NCI-H2029 (cell line): ENCODE results near the gene RPL13.

Experiments
- DNase-seq: peaks from one replicate; lab custom pipeline; 2025; lab: John Stamatoyannopoulos, UW

Gene RPL13

DNA sequence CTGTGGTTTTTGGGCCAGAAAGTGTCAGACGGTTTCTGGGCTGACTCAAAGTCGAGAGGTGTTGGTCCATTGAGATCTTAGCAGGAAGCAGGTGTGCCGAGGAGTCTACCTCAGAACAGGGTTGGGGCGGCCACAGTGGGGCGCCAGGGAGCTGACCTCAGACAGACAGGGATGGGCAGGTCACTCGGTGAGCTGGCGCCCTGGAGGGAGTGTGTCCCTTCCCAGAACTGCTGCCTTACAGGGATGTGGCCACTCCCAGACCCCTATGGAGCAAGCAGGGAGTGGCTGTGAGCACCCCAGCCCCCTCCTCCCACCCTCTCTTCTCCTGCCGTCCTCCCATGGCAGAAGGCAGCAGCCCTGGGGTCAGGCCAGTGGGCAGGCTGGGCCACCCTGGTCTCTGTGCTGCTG is 39.0 kb downstream of the RPL13 start:
- no peak for DNase-seq

DNA sequence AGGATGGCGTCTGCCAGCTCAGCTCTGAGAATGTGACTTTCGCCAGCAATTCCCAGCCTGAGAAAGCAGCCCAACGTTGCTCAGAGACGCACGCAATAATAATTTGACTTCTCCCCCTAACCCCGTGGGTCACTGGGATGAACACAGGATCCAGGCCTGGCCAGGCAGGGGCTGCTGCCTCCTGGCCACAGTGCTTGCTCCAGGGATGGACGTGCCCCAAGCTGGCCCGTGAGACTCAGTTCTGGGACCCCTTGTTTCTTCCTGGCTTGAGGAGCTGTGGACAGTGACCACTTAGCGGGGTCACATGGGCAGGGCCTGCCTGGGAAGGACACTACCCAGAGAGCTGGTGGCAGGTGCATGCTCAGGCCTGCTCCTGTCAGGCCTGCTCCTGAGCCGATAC is 39.4 kb downstream of the RPL13 start:
- no peak for DNase-seq

DNA sequence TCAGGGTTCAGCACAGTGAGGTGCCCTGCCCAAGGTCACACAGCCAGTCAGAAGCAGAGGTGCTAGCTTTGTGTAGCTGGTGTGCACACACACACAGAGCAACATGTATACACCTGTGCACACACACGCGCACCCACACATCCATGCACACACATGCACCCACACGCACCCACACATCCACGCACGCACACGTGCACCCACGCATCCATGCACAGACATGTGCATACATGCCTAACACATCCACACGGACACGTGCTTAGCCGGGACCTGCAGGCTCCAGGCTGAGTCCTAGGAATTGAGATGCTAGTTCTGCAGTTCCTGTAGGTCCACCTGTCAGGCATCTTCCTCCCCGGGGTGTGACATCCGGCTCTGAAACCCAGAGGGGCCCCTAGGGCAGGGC is 39.9 kb downstream of the RPL13 start:
- no peak for DNase-seq

DNA sequence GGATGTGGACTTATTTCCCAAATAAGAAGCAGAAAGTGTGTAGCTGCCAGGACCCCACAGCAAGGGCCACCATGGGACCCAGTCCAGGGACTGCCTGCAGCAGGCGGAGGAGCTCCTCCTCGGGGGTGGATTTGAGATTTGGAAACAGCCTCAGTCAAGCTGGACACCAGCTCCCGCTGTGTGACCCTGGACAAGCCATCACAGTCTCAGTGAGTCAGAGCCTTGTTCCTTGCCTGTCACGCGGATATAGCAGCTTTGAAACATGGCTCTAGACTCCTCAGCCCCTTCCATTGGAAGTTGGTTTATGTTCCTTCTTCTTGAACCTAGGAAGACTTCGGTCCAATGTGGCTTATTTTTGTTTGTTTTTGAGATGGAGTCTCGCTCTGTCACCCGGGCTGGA is 40.5 kb downstream of the RPL13 start:
- no peak for DNase-seq

DNA sequence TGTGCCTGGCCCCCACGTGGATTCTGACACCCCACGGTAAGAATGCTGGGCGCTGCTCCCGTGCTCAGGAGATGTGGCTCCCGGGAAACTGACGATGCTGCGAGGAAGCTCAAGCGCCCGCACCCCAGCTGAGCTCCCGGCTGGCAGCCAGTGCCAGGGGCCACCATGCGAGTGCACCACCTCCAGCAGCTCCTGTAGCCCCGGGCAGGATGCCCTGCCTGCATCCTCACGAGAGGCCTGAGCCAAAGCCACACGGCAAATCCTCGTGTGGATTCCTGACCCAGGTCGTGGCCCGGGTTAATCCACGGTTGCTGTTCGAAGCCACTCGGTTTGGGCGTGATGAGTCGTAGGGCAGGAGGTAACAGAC is 41.4 kb downstream of the RPL13 start:
- DNase-seq = no peak

DNA sequence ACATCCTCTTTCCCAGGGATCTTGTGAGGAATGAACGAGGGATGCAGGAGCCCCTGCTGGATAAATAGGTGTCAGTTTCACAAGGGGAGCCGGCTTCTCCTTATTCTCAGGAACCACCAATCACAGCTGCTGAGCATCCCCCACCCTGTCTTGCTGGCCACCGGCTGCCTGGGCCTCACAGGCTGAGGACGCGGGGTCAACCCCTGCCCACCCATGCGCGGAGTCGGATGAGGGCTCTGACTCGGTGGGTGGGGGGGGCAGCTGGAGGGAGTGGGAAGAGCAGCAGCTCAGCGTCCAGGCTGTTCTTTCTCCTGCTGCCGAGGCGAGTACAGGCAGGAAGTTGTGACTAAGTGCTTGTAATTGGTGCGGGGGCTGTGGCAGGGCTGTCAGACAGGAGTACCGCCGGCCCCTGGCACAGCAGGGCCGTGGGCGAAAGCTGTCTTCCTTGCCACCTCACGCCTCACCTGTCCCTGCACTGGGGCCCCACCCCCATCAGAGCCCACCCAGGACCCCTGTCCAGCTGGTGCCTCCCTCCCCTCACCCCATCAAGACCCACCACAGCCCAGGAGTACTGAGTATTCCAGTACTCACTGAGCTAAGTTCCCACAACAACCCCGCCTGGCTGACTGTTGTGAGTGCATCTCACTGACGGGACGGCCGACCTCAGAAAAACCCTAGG is 41.9 kb downstream of the RPL13 start:
- no peak for DNase-seq

DNA sequence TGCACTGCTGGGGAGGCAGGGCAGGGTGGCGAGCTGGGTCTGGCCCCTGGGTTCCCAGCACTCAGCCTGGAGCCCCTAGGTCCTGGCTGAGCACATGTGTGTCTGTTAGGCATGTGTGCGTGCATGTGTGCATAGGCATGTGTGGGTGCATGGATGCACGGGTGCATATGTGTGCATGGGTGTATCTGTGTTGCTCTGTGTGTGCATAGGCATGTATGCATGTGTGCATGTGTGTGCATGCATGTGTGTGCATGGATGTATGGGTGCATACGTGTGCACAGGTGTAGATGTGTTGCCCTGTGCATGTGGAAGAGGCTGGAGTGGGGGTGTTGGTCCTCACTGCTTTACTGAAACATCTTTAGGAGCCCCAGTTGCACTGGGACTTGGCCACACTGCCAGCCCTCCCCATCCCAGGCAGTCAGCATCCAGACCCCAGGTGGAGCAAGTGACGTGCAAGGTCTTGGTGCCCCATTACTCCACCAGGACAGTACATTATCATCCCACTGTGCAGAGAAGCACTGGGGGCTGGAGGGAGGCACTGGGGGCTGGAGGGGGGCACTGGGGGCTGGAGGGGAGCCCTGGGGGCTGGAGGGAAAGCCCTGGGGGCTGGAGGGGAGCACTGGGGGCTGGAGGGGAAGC is 42.6 kb downstream of the RPL13 start:
- no peak for DNase-seq

DNA sequence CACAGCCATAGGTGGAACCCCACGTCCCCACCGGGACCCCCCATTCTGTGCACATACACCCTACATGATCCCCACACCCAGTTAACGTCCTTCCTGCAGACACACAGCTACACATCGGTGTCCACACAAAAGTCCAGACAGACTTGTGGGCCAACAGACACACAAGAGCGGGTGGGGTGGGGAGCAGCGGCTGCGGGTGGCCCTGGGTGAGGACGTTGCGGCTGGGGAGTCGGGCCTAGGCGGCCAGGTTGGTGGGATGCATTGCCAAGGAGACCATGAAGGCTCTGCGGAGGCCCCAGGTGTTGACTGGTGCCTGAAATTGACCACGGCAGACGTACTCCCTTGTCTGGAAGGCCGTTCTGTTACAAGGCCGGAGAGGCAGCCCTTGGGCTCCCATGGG is 44.3 kb downstream of the RPL13 start:
- no peak for DNase-seq

DNA sequence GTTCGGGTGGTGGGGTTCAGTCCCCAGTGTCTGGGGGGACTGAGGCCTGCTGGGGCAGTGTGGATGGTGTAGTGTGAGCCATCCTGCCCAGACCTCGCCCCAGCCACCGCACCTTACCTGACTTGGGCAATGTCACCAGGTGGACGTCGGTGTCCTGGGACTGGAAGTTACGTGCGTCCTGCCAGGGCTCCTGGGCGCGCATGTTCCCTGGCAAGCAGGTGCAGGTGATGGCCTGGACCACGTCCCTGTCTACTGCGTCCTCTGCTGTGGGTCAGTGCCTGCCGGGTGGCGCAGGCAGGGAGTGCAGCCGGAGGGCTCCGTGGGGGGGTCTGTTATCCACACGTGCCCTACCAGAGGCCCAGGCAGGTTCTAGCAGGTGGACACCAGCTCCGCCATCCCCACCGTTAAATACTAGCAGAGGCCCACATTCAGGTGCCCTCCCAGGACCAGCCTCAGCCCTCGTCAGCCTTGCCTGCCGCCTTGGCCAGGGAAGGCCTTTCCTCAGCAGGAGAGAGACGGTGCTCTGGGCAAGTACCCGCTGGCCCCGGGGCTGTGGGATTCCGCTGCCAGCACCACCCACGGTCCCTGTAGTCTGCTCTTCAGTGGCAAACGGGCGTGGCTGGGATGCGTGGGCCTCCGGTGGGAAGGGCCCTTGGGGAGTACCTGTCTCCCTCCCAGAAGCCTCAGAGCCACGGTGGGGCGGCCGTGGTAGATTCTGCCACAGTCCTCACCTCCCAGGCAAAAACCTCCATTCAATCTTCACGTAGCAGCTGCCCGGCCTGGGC is 44.9 kb downstream of the RPL13 start:
- no peak for DNase-seq

DNA sequence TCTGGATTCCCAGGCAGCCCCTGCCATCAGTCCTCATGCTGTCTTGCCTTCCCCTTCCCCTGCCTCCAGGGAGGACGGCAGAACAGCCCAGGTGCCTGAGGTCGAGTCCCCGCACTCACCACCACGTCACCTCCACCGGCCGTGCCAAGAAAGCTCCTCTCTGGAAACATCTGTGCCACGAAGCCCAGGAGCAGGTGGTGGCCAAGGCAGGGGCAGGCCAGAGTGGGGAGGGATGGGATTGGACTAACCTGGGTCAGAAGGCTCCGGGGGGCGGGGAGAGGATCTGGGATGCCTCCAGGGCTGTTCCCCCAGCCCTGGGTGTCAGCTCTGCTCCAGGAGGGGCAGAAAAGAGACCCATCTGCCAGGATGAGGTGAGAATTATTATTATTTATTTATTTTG is 45.5 kb downstream of the RPL13 start:
- no peak for DNase-seq

DNA sequence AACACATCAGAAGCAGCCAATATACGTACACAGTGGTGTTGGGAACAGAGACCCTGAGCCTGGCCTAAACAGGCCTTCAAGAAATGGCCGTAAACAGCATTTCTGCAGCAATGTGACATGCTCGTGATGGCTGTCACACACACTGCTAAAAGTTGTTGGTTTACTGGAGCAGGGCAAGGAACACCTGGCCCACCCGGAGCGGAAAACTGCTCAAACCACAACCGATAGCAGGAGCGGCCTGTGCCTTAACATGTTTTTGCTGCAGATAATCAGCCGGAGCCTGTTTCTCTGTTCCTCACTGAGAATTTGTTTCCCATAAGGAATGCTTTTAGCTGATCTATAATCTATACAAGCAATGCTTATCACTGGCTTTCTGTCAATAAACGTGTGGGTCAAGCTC is 47.0 kb downstream of the RPL13 start:
- no peak for DNase-seq

DNA sequence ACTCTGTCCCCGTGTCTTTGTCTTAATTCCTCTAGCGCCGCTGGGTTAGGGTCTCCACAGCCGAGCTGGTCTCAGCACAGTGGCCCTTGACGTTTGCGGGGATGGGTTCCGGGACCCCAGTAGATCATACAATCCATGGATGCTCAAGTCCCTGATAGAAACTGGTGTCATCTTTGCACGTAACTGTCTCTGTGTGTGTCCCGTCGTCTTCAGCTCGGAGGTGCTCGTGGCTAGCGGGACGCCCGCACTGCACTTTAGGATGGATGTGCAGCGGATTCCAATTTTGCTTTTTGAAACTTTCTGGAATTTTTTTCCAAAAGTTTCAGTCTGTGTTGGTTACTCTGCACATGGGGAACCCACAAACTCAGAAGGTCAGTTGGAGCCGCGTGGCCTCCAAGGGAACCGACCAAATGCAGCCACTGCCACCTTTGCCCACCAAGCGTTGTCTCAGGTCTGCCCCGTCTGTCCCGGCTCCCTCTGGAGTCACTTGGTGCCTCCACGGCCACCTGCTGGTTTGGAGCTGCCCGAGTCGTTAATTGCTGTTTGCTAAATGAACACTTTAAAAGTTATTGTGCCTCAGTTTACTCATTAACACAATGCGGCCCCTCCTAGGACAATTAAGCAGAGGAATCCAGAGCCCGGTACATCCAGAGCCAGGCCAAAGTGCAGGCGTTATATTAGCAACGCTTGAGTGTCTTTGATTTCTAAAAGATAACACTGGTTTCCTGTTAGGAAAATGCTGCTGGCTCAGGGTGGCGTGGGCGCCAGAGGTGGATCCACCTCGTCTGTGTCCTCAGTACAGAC is 47.7 kb downstream of the RPL13 start:
- no peak for DNase-seq

DNA sequence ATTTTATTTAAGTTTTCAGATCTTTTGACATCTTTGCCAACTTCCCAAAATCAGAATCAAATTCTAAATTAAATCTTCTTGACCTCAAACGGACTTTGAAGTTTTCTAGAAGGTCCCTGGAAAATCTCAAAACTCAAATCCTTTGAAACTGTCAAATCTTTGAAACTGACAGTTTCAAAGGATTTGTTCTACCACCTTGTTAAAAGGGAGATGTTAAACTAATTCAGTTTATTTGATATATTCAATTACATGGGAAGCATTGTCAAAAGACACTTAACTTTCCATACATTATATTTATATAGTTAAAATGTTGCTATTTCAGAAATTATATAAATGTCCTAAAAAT is 49.6 kb downstream of the RPL13 start:
- DNase-seq = no peak

DNA sequence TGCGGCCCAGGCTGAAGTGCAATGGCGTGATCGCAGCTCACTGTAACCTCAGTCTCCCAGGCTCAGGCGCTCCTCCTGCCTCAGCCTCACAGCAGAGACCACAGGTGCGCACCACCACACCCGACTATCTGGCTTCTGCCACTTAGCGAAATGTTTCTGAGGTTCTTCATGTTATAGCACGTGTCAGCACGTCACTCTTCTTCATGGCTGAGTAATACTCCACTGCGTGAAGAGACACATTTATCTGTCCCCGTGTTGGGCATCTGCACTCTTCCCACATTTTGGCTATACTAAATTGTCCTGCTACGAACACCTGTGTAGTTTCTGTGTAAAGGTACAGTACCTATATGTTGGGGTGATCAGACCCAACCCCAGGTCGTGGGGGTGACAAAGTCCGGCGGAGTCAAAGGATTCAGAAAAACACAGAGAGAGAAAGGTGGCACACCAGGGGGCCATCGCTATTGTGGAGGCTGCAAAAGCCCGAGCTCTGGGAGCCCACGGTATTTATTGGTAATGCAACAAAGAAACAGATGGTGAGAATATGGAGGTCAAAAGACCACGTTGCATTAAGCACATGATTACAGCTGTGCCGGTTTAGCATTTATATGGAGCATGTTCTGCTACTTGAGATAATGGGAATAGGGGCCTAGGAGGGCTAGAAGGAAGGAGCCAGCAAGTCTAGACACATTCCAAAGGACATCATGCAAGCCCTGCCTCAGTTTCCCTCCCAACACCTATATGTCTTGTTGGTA is 52.1 kb downstream of the RPL13 start:
- no peak for DNase-seq

DNA sequence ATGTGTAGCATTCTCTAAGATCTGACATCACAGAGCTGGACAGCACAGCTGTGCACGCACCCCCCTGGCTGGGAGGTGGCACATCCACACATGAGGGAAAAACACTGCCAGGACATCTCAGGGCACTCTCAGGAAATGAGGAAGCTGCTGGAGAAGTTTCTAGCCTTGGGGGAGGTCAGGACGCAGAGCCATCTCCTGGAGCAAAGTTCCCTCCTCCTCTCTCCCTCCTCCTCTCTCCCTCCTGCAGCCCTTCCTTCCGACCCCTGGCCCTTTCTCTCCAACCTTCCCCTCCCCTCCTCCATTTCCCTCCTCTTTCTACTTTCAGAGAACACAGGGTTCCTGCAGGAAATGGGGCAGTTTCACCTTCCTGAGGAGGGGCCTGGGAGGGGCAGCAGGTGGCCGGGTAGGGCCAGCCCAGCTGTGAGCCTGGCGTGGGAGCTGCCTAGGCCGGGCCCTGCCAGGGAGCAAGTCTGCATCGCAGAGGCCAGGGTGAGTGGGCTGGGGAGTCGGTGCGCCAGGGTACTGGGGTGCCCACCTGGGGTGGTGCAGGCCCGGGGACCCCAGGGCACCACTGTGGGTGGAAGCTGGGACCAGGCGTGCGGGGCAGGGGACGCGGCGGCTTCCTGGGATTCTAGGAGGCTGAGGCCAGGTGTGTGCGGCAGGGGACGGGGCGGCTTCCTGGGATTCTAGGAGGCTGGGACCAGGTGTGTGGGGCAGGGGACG is 52.9 kb downstream of the RPL13 start, which contains the start of gene DPEP1:
DPEP1 (plus strand) TSS at position 412 of the 723 bp plus-strand sequence. CDS start 16,769 bp downstream, outside the sequence.
- DNase-seq = no peak

DNA sequence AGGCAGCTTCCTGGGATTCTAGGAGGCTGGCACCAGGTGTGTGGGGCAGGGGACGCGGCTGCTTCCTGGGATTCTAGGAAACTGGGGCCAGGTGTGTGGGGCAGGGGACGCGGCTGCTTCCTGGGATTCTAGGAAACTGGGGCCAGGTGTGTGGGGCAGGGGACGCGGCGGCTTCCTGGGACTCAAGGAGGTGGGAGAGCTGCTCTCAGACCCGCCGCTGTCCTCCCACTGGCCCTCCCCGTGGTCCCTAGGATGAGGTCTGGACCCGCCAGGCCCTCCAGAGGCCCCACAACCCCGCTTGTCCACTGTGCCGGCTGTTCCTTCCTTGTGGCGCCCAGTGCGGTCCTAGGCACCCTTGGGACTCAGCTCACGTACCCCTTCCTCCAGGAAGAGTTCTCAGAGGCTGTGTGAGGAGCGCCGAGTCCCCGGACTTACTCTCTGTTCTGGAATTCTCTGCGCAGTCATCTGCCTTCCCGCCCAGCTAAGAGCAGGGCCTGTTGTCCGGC is 53.5 kb downstream of the RPL13 start:
- DNase-seq = no peak
